ENCODE measurements around the gene DIDO1. TPM values are rescaled to one million over a fixed set of nuclear protein-coding genes. Genes with fewer than 3 reads are reported as not detected.

The DIDO1 gene
- total RNA-seq, 4 donors from 2014 or later: 54.2 to 105 (median 70.7) TPM

DNA sequence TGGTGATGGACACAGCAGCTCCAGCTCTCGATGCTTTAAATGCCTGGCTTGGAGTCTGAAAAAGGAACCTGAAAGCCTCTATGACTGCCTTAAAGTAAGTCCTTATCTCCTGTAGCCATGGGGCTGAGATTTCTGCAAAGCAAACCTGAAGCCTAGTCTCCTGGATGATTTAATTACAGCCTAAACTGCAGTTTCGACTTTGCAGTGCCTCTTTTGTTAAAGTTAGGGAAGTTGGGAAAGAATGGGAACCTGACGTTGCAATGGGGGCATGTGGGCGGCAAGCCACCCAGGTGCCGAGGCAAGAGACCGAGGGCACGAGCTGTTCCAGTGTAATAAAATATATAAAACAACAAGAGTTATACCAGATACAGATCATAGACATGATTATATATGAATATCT, 53.0 kb downstream of the DIDO1 start:
- no peak for TF ChIP-seq POLR2A (IDR thresholded peaks at IDR 0.05)
- TF ChIP-seq, protein P1, sequence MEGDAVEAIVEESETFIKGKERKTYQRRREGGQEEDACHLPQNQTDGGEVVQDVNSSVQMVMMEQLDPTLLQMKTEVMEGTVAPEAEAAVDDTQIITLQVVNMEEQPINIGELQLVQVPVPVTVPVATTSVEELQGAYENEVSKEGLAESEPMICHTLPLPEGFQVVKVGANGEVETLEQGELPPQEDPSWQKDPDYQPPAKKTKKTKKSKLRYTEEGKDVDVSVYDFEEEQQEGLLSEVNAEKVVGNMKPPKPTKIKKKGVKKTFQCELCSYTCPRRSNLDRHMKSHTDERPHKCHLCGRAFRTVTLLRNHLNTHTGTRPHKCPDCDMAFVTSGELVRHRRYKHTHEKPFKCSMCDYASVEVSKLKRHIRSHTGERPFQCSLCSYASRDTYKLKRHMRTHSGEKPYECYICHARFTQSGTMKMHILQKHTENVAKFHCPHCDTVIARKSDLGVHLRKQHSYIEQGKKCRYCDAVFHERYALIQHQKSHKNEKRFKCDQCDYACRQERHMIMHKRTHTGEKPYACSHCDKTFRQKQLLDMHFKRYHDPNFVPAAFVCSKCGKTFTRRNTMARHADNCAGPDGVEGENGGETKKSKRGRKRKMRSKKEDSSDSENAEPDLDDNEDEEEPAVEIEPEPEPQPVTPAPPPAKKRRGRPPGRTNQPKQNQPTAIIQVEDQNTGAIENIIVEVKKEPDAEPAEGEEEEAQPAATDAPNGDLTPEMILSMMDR (IDR thresholded peaks at IDR 0.05): no peak
- 67 to 72% methylated on average over 7 of the region's 7 CpGs for WGBS, 2 donors
- intact Hi-C loops (cut with DNase I; ENCODE audit: low total_unique reads): loop anchor here (10.0 kb wide), 1 partner anchor 132 kb away; the partner anchor contains the start of gene BHLHE23
- no peak for DNase-seq (ENCODE audit: low spot score in 2 of 2)
- no peak overlapping the region for H3K4me3 ChIP-seq (ENCODE audit: low read depth, poor library complexity, severe bottlenecking)

DNA sequence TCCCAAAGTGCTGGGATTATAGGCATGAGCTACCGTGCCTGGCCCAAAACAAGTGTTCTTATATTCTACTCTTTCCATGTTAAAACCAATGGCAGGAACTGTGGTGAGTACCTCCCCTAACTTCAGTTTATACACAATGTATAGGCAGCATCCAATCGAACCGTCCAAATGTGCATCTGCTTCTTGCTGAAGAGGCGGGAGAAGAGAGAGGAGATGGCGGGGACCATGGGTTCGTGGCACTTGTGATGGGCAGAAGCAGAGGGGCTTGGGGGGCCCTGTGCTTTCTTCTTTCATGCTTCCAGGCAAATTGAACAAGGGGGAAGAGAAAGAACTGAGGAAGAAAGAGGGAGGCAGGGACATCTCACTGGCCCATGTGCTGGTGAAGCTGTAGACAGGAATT, 53.4 kb downstream of the DIDO1 start:
- TF ChIP-seq POLR2A (IDR thresholded peaks at IDR 0.05): no peak
- TF ChIP-seq, protein P1 (IDR thresholded peaks at IDR 0.05): no peak
- 91 to 94% methylated on average over 6 of the region's 6 CpGs for WGBS, 2 donors
- intact Hi-C loops (cut with DNase I; ENCODE audit: low total_unique reads): loop anchor here (10.0 kb wide), 1 partner anchor 132 kb away; the partner anchor contains the start of gene BHLHE23
- no peak for DNase-seq (ENCODE audit: low spot score in 2 of 2)
- H3K4me3 ChIP-seq (ENCODE audit: low read depth, poor library complexity, severe bottlenecking): no peak overlapping the region

DNA sequence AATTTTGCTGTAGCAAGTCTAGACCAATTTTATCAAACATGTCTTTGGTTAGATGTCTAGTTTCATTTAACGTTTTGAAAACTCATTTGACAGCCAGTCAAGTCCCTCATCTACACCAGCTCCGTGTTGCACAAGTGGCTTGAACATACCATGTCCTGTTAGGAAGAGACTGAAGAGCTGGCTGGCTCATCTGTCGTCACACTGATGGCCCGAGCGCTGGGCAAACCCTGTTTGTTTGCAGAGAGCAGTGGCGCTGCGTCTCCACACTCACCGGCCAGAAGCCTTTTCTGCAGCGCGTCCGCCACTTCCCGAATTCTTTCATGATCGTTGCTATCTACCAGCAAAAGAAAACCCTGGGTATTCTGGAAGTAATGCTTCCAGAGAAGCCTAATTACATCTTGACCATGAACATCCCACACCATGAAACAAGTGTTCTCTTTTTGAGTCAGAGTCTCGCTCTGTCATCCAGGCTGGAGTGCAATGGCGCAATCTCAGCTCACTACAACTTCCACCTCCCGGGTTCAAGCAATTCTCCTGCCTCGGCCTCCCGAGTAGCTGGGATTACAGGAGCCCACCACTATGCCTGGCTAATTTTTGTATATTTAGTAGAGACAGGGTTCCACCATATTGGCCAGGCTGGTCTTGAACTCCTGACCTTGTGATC, 54.0 kb downstream of the DIDO1 start:
- 85 to 87% methylated on average over 18 of the region's 18 CpGs for WGBS, 2 donors
- TF ChIP-seq, protein P1 (IDR thresholded peaks at IDR 0.05): no peak
- no peak for TF ChIP-seq POLR2A (IDR thresholded peaks at IDR 0.05)
- DNase-seq (ENCODE audit: low spot score in 2 of 2): no peak
- no peak overlapping the region for H3K4me3 ChIP-seq (ENCODE audit: low read depth, poor library complexity, severe bottlenecking)
- intact Hi-C loops (cut with DNase I; ENCODE audit: low total_unique reads): loop anchor here (10.0 kb wide), 1 partner anchor 132 kb away; the partner anchor contains the start of gene BHLHE23

DNA sequence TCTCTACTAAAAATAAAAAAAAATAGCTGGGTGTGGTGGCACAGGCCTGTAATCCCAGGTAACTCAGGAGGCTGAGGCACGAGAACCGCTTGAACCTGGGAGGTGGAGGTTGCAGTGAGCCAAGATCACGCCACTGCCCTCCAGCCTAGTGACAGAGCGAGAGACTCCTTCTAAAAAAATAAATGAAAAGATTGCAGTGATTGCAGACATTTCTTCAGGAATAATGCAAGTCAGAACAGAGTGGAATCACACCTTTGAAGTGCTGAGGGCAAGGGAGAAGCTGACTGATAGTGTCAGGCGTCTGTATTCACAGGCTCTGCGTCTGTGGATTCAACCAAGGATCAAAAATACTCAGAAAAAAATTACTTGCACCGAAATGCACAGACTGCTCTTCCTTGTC, 62.1 kb downstream of the DIDO1 start:
- 88 to 93% methylated on average over 7 of the region's 7 CpGs for WGBS, 2 donors
- DNase-seq (ENCODE audit: low spot score in 2 of 2): no peak
- intact Hi-C loops (cut with DNase I; ENCODE audit: low total_unique reads): no loop called here
- no peak for TF ChIP-seq POLR2A (IDR thresholded peaks at IDR 0.05)
- TF ChIP-seq, protein P1 (IDR thresholded peaks at IDR 0.05): no peak
- H3K4me3 ChIP-seq (ENCODE audit: low read depth, poor library complexity, severe bottlenecking): no peak overlapping the region

DNA sequence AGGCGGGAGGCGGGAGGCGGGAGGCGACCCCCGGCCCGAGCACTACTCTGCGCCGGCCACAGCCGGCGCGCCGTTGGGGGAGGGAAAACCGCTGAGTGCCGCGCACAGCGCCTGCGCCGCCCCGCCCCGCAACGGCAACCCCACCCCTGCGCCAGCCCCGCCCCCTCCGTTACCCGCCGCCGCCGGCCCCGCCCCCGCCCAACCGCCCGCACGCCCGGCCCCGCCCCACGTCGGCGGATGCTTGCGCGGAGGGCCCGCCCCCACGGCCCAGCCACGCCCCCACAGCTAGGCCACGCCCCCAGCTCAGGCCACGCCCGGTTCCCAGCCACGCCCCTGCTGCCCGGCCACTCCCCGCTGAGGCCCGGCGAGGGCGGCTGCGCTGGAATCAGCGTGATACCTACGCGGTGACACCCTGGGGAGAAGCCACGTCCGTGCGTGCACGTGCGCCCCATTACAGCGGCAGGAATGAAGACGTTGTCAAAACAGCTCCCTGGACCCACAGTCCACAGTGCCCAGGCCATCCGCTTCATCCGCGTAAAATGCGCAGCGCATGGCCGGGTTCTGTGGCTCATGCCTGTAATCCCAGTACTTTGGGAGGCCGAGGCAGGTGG, 64.5 kb downstream of the DIDO1 start, which contains the start of gene TCFL5:
Gene TCFL5 (minus strand): TSS at position 97 of the 611 bp plus-strand sequence. CDS start 152 bp downstream, outside the sequence.
- no peak for TF ChIP-seq POLR2A (IDR thresholded peaks at IDR 0.05)
- TF ChIP-seq, protein P1 (IDR thresholded peaks at IDR 0.05): peak in 1 of 3 donors; percentile 20
- WGBS, 2 donors: 27 to 43% methylated on average over 12 to 19 of the region's 70 CpGs
- intact Hi-C loops (cut with DNase I; ENCODE audit: low total_unique reads): no loop called here
- peak; percentile 82 to 98 for DNase-seq (ENCODE audit: low spot score in 2 of 2)
- H3K4me3 ChIP-seq (ENCODE audit: low read depth, poor library complexity, severe bottlenecking): peak within 1 kb of the TSS; percentile 13

Data from lower leg skin (tissue), 4 donors.